ENCODE data around the gene COPS7A.

GRCh38 chr12:6780573-6780972 lies 56.7 kb downstream of the COPS7A start:
- TF ChIP-seq CTCF (IDR thresholded peaks at IDR 0.05) (no peak), POLR2A (IDR thresholded peaks at IDR 0.05) (no peak)
